Vagina (tissue), 2 donors: ENCODE measurements around the gene SLC35F1. TPM values are rescaled to one million over a fixed set of nuclear protein-coding genes. Genes with fewer than 3 reads are reported as not detected.

ENCODE experiments used
- DNase-seq, 2 donors: peaks; one replicate each; pipeline ENCODE4 v3.0.0-alpha.2; 2017; ENCODE audit errors: extremely low spot score in 2 of 2
- H3K27ac ChIP-seq: fragments of 200-600 bp; sonication (generic); one replicate; pipeline ENCODE4 v1.5.1; 2019
- H3K27me3 ChIP-seq: fragments of 200-600 bp; sonication (generic); one replicate; pipeline ENCODE4 v1.5.1; 2019
- H3K36me3 ChIP-seq, 2 donors: fragments of 200-600 bp; sonication (generic); one replicate each; pipeline ENCODE4 v1.5.1; 2017 to 2019
- H3K4me1 ChIP-seq: fragments of 200-600 bp; sonication (generic); one replicate; pipeline ENCODE4 v1.5.1; 2019
- H3K4me3 ChIP-seq, 2 donors: fragments of 200-600 bp; sonication (generic); 1 replicate in 1 of 2; 2 replicates in 1 of 2; pipeline ENCODE4 v1.5.1; 2016 to 2019
- H3K9me3 ChIP-seq: fragments of 200-600 bp; sonication (generic); one replicate; pipeline ENCODE4 v1.5.1; 2019
- CTCF ChIP-seq, 3 experiments: fragments of 450-650 bp in 2 of 3; fragments of 200-600 bp in 1 of 3; sonication (generic) in 1 of 3; IDR thresholded peaks; one replicate each; pipeline ENCODE4 v1.5.1; 2017 to 2019; ENCODE audit warnings: antibody characterized with exemption in 3 of 3, mild to moderate bottlenecking in 2 of 3, moderate library complexity in 2 of 3
- POLR2A ChIP-seq, 2 donors: fragments of 450-650 bp; IDR thresholded peaks; one replicate each; pipeline ENCODE4 v1.6.1; 2017; ENCODE audit warnings: antibody characterized with exemption in 2 of 2, mild to moderate bottlenecking in 2 of 2, moderate library complexity in 2 of 2
- POLR2AphosphoS5 ChIP-seq, 2 donors: sonication (generic); formaldehyde crosslinking; IDR thresholded peaks; one replicate each; pipeline ENCODE4 v1.9.0; 2017; ENCODE audit warnings: antibody characterized with exemption in 2 of 2, mild to moderate bottlenecking in 2 of 2, low read depth in 1 of 2; ENCODE audit not compliant: insufficient read depth in 1 of 2
- intact Hi-C: fragments of 100-400 bp; cut with DNase I; formaldehyde crosslinking; loops from one replicate; pipeline ENCODE4 v1.15.1; 2023
- total RNA-seq: library from RNA; depleted of rRNA; stranded (reverse); fragments of >200 nt; gene quantifications from one replicate; pipeline ENCODE4 v1.2.3, GENCODE V29; 2016

The SLC35F1 gene
- total RNA-seq, 1 donor from 2014 or later: 2.7 TPM

GRCh38 chr6:118356054-118356453 lies 449.0 kb downstream of the SLC35F1 start:
- TF ChIP-seq POLR2AphosphoS5 (IDR thresholded peaks at IDR 0.05; ENCODE audit: insufficient read depth in 1 of 2, low read depth in 1 of 2): no peak
- no peak for TF ChIP-seq POLR2A (IDR thresholded peaks at IDR 0.05)
- no peak for TF ChIP-seq CTCF (IDR thresholded peaks at IDR 0.05)
- Histone ChIP-seq H3K9me3 (no peaks in the 10 kb centered on the region), H3K27ac (no peak overlapping the region), H3K4me1 (no peaks in the 10 kb centered on the region), H3K27me3 (no peaks in the 10 kb centered on the region), H3K36me3 (no peaks in the 10 kb centered on the region), H3K4me3 (no peak overlapping the region)
- intact Hi-C loops: no loop called here
- no peak for DNase-seq

DNA sequence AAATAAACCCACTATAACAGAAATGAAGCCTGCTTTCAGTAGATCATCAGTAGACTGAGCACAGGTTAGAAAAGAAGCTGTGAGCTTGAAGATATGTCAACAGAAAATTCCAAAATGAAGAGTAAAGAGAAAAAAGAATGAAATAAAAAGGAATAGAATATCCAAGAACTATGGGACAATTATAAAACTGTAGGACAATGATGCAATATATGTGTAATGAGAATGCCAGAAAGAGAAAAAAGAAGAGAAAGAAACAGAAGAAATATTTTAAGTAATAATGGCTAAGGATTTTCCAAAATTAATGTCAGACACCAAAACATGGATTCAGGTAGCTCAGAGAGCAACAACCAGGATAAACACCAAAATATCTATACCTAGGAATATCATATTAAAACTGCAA lies 449.6 kb downstream of the SLC35F1 start:
- Histone ChIP-seq H3K4me1 (no peaks in the 10 kb centered on the region), H3K27ac (no peak overlapping the region), H3K9me3 (no peaks in the 10 kb centered on the region), H3K36me3 (no peaks in the 10 kb centered on the region), H3K4me3 (no peak overlapping the region), H3K27me3 (no peaks in the 10 kb centered on the region)
- TF ChIP-seq POLR2AphosphoS5 (IDR thresholded peaks at IDR 0.05; ENCODE audit: insufficient read depth in 1 of 2, low read depth in 1 of 2): no peak
- no peak for TF ChIP-seq CTCF (IDR thresholded peaks at IDR 0.05)
- no peak for TF ChIP-seq POLR2A (IDR thresholded peaks at IDR 0.05)
- intact Hi-C loops: no loop called here
- no peak for DNase-seq

Other genes with a start within 250 kb of the SLC35F1 start
- 17.7 TPM for gene NUS1, start 231.8 kb upstream of the SLC35F1 start, total RNA-seq